ENCODE results near the gene EGFL7.
A peak's percentile ranks its signal among the peaks of the same experiment; 100 is the strongest.

Gene EGFL7

DNA sequence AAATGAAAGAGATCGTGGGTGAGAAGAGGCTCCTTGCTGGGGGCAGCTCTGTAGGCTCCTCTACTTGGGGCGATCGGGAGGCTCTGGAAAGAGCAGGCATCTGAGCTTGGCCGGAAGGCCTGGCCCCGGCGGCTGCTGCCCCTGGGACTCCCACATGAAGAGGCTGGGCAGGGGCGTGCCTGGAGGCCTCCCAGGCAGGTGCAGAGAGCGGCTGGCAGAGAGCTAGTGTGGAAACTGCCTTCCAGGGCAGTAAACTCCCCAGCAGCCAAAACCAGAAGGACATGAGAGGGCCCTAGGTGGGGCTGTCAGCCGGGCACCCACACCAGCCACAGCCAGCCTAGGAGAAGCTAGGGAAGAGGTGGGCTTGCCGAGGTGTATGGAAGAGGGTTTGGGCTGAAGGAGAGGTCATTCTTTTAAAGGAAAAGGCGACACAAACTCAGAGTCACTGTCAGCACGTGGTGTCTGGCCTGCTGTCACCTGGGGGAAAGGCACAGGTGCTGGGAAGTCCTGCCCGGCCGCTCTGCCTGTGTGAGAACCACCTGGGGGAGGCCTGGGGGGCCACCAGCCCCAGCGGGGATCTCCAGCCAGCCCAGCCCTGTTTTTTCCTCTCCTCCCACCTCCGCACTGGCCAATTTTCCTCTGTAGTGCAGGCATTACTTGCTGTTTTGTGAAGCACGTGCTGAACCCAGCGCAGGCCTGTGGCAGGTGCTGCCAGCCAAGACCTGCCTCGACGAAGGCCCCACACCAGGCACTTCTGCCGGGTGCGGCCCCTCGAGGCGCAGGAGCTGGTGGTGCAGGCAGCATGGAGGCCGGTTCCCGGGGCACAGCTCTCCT, 44.8 kb upstream of the EGFL7 start:
- H3K4me3 ChIP-seq (ENCODE audit: low read length in 2 of 2): no peak overlapping the region
- H3K79me1 ChIP-seq (ENCODE audit: low read depth, low read length): peaks cover 2% of the 10 kb centered on the region
- H3K9ac ChIP-seq (ENCODE audit: low read depth, low read length, poor library complexity): no peak overlapping the region
- H3K14ac ChIP-seq (ENCODE audit: low read length): peak overlapping the region; percentile 71
- no peak overlapping the region for H4K8ac ChIP-seq (ENCODE audit: low read depth, low read length)
- H3K4me2 ChIP-seq (ENCODE audit: insufficient read depth, low read length, poor library complexity, severe bottlenecking): no peak overlapping the region
- H3K9me3 ChIP-seq (replicated peaks in 1 of 2; ENCODE audit: control insufficient read depth in 2 of 2, insufficient read depth in 1 of 2, low read depth in 1 of 2, low read length in 2 of 2): no peaks in the 10 kb centered on the region
- no peak overlapping the region for H3K27ac ChIP-seq (replicated peaks; ENCODE audit: low read length)
- peak overlapping the region; percentile 12 for H2AFZ ChIP-seq (ENCODE audit: low read length)
- no peak for DNase-seq (ENCODE audit: low spot score)
- peak overlapping the region; percentile 87 for H3K18ac ChIP-seq (ENCODE audit: low read length)
- no CpG with 5 or more reads among the region's 26 CpGs for WGBS, 2 donors (ENCODE audit: extremely low coverage in 2 of 2, insufficient read length in 2 of 2, insufficient replicate concordance in 1 of 2)
- H3K23ac ChIP-seq (ENCODE audit: low read depth, low read length, poor library complexity): peak overlapping the region; percentile 12
- no peak overlapping the region for H4K91ac ChIP-seq (ENCODE audit: low read depth, low read length, poor library complexity)
- H2BK5ac ChIP-seq (ENCODE audit: low read length): peak overlapping the region; percentile 94
- no peaks in the 10 kb centered on the region for H3K27me3 ChIP-seq (ENCODE audit: control insufficient read depth in 3 of 3, insufficient read depth in 3 of 3, low read depth in 1 of 3, low read length in 3 of 3)
- peak overlapping the region; percentile 76 for H3K4ac ChIP-seq (ENCODE audit: low read length)
- H2BK15ac ChIP-seq (ENCODE audit: low read length): peak overlapping the region; percentile 100
- H2AK5ac ChIP-seq (ENCODE audit: low read depth, low read length): peak overlapping the region; percentile 100
- H2BK120ac ChIP-seq (ENCODE audit: low read depth, low read length): peak overlapping the region; percentile 81
- H2BK12ac ChIP-seq (ENCODE audit: low read length): peak overlapping the region; percentile 97
- peaks cover 11 to 49% of the 10 kb centered on the region in 2 donors for H3K4me1 ChIP-seq (ENCODE audit: control insufficient read depth in 2 of 2, insufficient read depth in 1 of 2, low read depth in 1 of 2, low read length in 2 of 2)
- no peaks in the 10 kb centered on the region for H3K36me3 ChIP-seq (replicated peaks in 1 of 2; ENCODE audit: control insufficient read depth in 2 of 2, insufficient read depth in 2 of 2, low read length in 2 of 2)

DNA sequence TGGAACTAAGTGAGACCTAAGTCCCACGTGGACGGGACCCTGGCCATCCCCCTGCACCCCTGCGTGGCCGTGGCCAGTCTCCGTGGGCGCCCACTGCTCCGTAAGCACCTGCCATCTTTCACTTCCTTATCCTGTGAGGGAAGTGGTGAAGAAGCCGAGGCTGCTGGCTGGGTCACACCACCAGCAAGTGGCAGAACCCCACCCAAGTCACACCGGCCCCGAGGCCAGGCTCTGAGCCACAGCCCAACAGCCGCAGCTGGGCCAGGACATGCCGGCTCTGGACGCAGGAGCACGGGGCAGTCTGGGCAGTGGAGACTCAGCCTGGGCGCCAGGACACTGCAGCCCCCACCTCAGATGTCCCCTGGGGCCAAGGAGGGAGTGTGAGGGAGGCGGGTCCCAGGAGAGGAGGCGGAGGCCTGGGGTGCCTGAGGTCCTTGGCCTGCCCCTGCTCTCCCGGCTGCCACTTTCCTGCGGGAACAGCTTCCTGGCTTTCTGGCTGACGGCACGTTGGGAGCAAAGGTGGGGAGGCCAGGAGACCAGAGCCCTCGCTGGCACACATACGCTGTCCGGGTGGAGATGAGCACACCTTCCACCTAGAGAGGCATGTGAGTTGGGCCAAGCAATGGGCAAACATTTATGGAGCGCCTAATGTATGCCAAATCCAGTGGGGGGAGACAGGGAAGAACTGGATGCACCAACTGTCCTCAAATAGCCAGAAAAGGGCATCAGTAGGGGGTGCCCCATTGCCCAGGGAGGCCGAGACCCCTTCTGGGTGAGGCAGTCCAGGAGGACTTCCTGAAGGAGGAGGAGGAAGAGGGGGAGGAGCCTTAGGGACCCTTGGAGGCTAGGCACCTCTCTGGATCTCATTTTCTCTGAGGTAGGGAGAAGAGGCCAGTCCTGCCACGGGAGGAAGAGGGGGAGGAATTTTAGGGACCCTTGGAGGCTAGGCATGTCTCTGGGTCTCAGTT, 43.9 kb upstream of the EGFL7 start:
- no peaks in the 10 kb centered on the region for H3K9me3 ChIP-seq (replicated peaks in 1 of 2; ENCODE audit: control insufficient read depth in 2 of 2, insufficient read depth in 1 of 2, low read depth in 1 of 2, low read length in 2 of 2)
- H3K4me3 ChIP-seq (ENCODE audit: low read length in 2 of 2): no peak overlapping the region
- peak overlapping the region; percentile 75 for H2BK12ac ChIP-seq (ENCODE audit: low read length)
- DNase-seq (ENCODE audit: low spot score): no peak
- no CpG with 5 or more reads among the region's 27 CpGs for WGBS, 2 donors (ENCODE audit: extremely low coverage in 2 of 2, insufficient read length in 2 of 2, insufficient replicate concordance in 1 of 2)
- H3K36me3 ChIP-seq (replicated peaks in 1 of 2; ENCODE audit: control insufficient read depth in 2 of 2, insufficient read depth in 2 of 2, low read length in 2 of 2): no peaks in the 10 kb centered on the region
- peak overlapping the region; percentile 71 for H3K14ac ChIP-seq (ENCODE audit: low read length)
- no peak overlapping the region for H3K4me2 ChIP-seq (ENCODE audit: insufficient read depth, low read length, poor library complexity, severe bottlenecking)
- peak overlapping the region; percentile 12 for H3K23ac ChIP-seq (ENCODE audit: low read depth, low read length, poor library complexity)
- no peak overlapping the region for H3K27ac ChIP-seq (replicated peaks; ENCODE audit: low read length)
- H2AFZ ChIP-seq (ENCODE audit: low read length): no peak overlapping the region
- H4K8ac ChIP-seq (ENCODE audit: low read depth, low read length): no peak overlapping the region
- H3K27me3 ChIP-seq (ENCODE audit: control insufficient read depth in 3 of 3, insufficient read depth in 3 of 3, low read depth in 1 of 3, low read length in 3 of 3): no peaks in the 10 kb centered on the region
- H3K4ac ChIP-seq (ENCODE audit: low read length): no peak overlapping the region
- H3K9ac ChIP-seq (ENCODE audit: low read depth, low read length, poor library complexity): peak overlapping the region; percentile 72
- H4K91ac ChIP-seq (ENCODE audit: low read depth, low read length, poor library complexity): peak overlapping the region; percentile 72
- H3K79me1 ChIP-seq (ENCODE audit: low read depth, low read length): peaks cover 2% of the 10 kb centered on the region
- H2BK5ac ChIP-seq (ENCODE audit: low read length): peak overlapping the region; percentile 53
- peaks cover 11 to 48% of the 10 kb centered on the region in 2 donors for H3K4me1 ChIP-seq (ENCODE audit: control insufficient read depth in 2 of 2, insufficient read depth in 1 of 2, low read depth in 1 of 2, low read length in 2 of 2)
- H2AK5ac ChIP-seq (ENCODE audit: low read depth, low read length): peak overlapping the region; percentile 100
- peak overlapping the region; percentile 78 for H3K18ac ChIP-seq (ENCODE audit: low read length)
- H2BK15ac ChIP-seq (ENCODE audit: low read length): peak overlapping the region; percentile 100
- H2BK120ac ChIP-seq (ENCODE audit: low read depth, low read length): peak overlapping the region; percentile 81

DNA sequence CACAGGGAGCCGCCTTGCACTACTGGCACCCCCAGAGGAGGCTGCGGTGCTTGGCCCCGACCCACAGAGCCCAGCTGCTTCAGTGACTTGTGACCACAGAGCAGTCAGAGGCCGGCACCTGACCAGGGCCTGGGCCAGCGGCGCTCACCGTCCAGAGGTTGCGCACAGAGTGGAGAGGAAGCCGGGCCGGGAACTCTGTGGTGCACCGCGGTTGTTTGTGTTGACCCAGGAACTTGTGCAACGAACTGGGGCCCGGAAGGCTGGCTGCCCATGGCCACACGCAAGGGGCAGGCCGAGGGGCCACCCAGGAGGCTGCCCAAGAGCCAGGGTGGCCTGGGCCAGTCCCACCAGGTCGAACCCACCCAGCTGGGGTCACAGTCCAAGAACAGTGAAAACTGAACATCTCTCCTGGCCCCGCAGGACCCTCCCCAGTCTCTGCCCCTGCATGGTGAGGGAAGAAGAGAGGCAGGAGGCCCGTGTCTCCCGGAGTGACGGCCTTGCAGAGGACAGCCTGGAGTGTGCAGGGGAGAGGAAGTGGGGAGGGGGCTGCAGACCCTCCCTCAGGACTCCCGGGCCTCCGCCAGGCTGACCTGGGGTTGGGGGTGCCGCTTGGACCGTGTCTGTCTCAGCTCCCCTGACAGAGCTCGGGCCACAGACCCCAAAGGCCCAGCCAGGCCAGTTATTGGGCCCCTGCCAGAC, 42.8 kb upstream of the EGFL7 start:
- Histone ChIP-seq H2BK15ac (ENCODE audit: low read length) (peak overlapping the region; percentile 100), H2BK120ac (ENCODE audit: low read depth, low read length) (peak overlapping the region; percentile 96), H3K4me3 (ENCODE audit: low read length in 2 of 2) (no peak overlapping the region), H3K23ac (ENCODE audit: low read depth, low read length, poor library complexity) (no peak overlapping the region), H3K14ac (ENCODE audit: low read length) (peak overlapping the region; percentile 14), H2AFZ (ENCODE audit: low read length) (peak overlapping the region; percentile 32), H2BK5ac (ENCODE audit: low read length) (peak overlapping the region; percentile 94), H3K18ac (ENCODE audit: low read length) (peak overlapping the region; percentile 78), H3K79me1 (ENCODE audit: low read depth, low read length) (peaks cover 2% of the 10 kb centered on the region), H4K91ac (ENCODE audit: low read depth, low read length, poor library complexity) (peak overlapping the region; percentile 64), H3K9ac (ENCODE audit: low read depth, low read length, poor library complexity) (peak overlapping the region; percentile 44), H3K4ac (ENCODE audit: low read length) (peak overlapping the region; percentile 93), H3K4me2 (ENCODE audit: insufficient read depth, low read length, poor library complexity, severe bottlenecking) (no peak overlapping the region), H4K8ac (ENCODE audit: low read depth, low read length) (peak overlapping the region; percentile 43), H3K36me3 (replicated peaks in 1 of 2; ENCODE audit: control insufficient read depth in 2 of 2, insufficient read depth in 2 of 2, low read length in 2 of 2) (no peaks in the 10 kb centered on the region), H2AK5ac (ENCODE audit: low read depth, low read length) (peak overlapping the region; percentile 100), H3K27ac (replicated peaks; ENCODE audit: low read length) (no peak overlapping the region), H2BK12ac (ENCODE audit: low read length) (peak overlapping the region; percentile 90), H3K9me3 (replicated peaks in 1 of 2; ENCODE audit: control insufficient read depth in 2 of 2, insufficient read depth in 1 of 2, low read depth in 1 of 2, low read length in 2 of 2) (no peaks in the 10 kb centered on the region), H3K4me1 (ENCODE audit: control insufficient read depth in 2 of 2, insufficient read depth in 1 of 2, low read depth in 1 of 2, low read length in 2 of 2) (peaks cover 7 to 49% of the 10 kb centered on the region in 2 donors), H3K27me3 (ENCODE audit: control insufficient read depth in 3 of 3, insufficient read depth in 3 of 3, low read depth in 1 of 3, low read length in 3 of 3) (no peaks in the 10 kb centered on the region)
- no CpG with 5 or more reads among the region's 26 CpGs for WGBS, 2 donors (ENCODE audit: extremely low coverage in 2 of 2, insufficient read length in 2 of 2, insufficient replicate concordance in 1 of 2)
- no peak for DNase-seq (ENCODE audit: low spot score)

All from neuronal stem cell (in vitro differentiated cells).